Measurements from ENCODE around the gene PGBD1. TPM values are rescaled to one million over a fixed set of nuclear protein-coding genes. Genes with fewer than 3 reads are reported as not detected.

Gene PGBD1, protein sequence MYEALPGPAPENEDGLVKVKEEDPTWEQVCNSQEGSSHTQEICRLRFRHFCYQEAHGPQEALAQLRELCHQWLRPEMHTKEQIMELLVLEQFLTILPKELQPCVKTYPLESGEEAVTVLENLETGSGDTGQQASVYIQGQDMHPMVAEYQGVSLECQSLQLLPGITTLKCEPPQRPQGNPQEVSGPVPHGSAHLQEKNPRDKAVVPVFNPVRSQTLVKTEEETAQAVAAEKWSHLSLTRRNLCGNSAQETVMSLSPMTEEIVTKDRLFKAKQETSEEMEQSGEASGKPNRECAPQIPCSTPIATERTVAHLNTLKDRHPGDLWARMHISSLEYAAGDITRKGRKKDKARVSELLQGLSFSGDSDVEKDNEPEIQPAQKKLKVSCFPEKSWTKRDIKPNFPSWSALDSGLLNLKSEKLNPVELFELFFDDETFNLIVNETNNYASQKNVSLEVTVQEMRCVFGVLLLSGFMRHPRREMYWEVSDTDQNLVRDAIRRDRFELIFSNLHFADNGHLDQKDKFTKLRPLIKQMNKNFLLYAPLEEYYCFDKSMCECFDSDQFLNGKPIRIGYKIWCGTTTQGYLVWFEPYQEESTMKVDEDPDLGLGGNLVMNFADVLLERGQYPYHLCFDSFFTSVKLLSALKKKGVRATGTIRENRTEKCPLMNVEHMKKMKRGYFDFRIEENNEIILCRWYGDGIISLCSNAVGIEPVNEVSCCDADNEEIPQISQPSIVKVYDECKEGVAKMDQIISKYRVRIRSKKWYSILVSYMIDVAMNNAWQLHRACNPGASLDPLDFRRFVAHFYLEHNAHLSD
- polyA plus RNA-seq (2013, experiment 1 of 2; ENCODE audit: insufficient read length) = 6.0 TPM
- 6.6 TPM for polyA plus RNA-seq (2013, experiment 2 of 2; ENCODE audit: insufficient read length)

DNA sequence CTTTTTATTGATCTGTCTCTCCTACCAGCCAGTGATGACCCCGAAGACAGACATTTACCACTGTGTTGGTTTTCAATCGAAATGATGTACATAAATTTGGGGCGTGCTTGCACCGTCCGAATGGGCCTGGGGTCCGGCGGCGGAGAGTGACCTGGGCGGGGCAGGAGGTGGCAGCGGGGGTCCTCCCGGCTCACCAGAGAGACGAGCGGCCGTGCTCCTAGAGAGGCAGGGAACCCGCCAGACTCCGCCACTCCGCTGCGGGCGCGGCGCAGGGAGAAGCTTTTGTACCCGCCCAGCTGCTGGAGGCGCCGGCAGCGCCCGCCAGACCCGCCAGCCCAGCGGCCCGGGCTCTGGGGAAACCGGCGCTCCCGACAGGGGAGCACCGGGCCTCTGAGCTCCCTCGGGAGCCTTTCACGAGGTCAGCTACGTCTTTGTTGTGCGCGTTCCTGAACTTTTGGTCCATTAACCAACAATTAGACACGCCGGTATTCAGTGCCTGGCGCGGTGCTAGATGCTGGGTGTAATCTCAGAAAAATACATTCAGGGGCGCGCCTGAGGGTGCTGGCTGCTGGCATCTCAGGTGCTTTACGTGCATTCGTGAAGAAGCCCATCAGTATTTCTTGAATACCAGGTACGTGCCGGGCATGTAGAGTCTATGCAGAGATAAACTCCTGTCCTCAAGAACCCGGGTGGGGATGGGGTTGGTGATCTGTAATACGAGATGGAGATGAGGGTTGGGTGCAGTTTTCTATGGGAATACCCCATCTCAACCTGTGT, at the start of gene PGBD1:
PGBD1 (plus strand) TSS at position 285 of the 777 bp plus-strand sequence. CDS start 2,242 bp downstream, outside the sequence.
- peak; percentile 82 for DNase-seq

DNA sequence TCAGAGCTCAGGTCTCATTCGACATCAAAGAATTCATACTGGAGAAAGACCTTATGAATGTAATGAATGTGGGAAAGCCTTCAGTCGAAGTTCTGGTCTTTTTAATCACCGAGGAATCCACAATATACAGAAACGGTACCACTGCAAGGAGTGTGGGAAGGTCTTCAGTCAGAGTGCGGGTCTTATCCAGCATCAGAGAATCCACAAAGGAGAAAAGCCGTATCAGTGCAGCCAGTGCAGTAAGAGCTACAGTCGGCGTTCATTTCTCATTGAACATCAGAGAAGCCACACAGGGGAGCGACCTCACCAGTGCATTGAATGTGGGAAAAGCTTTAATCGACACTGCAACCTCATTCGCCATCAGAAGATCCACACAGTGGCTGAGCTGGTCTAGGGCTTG, 48.6 kb upstream of the PGBD1 start:
- DNase-seq = no peak

DNA sequence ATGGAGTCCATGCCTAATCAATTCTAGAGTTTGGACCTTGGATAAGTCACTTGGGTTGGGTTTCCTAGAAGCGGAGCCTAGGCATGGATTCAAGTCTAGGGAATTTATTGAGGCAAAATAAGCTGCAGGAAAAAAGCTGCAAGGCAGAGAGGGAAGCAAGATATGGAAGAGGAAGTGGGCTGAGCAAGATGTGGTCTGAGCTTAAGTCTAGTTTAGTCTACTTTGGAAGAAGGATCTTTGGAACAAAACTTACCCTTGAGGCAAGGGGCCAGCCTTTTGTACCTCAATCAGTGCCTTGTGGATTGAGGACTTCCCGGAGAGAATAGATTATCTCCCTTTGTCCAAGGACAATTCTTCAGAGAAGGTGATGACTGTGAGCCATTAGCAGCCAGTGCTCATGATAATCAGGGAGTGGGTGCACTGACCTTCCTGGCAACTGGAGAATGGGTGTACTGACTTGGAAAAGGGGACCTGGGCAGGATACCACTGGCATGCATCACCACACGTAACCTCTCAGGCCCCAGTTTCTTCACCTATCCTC, 45.4 kb upstream of the PGBD1 start:
- DNase-seq = no peak

DNA sequence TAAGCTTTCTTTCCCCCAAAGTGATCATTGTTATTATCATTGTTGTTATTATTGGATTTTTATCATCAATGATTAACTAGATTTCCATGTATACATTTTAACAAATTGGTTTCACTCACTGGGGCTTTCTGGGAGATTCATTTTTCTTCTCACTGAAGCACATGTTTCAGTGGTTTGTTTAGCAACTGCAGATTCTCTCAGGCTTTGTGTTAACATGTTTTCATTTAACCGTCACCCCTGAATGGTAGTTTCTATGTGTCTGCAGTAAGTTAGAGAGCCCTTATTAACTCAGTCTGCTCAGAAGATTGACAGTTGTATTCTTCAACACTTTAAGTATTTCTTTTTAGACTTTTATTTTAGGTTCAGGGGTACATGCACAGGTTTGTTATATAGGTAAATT, 41.7 kb upstream of the PGBD1 start:
- DNase-seq = no peak

DNA sequence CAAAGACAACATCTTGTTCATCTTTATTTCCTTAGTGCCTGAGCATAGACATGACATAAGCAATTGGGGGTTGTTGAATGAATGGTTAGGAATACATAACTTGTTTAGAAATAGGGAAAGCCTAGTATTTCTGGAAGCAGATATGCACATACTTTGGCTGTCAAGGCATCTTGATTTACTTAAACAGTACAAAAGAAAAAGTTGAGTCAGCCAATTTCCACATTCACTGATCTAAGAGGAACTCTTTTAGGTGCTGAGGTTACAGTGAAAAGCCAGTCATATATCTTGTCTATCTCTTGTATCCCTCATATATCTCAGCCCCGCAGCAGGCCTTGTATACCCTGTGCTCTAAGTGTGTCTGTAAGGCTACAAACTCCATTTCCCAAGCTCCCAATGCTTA, 40.9 kb upstream of the PGBD1 start:
- no peak for DNase-seq

DNA sequence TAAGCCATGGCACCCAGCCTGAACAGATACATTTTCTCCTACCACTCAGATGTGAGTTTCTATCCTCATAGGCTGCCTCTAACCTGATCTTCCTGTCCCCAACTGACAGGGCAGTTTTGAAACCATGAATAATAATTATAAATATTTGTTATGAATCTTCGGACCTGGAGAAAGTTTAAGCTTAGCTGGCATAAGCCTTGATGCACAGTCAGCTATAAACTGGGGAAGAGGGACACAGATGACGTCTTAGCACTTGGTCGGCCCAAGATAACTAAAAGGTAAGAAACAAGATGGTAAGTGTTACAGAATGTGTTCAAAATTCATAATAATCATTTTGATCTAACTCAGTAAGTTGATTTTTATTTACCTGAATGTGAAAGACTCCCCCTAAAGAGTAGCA, 37.4 kb upstream of the PGBD1 start:
- no peak for DNase-seq

DNA sequence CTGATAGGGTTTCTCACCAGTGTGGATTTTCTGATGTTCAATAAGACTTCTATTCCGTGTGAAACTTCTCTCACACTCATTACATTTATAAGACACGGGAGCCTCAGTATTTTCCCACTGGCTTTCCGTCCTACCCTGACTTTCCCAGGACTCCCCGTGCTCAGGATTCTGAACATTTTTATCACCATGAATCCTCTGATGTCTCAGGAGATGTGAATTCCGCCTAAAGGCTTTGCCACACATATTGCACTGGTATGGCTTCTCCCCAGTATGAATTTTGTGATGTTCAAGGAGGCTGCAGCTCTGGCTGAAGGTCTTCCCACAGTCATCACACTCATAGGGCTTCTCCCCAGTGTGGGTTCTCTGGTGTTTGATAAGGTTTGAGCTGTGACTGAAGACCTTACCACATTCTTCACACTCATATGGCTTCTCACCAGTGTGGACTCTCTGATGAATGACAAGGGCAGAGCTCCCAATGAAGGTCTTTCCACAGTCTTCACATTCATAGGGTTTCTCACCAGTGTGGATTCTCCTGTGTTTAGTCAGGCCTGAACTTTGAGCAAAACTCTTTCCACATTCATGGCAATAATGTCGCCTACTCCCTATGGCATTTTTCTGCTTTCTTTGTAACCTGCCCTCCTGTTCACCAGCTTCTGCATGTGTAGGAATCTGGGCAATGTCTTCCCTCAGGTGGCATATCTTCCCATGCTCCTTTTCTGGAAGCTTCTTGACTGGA, 36.0 kb upstream of the PGBD1 start:
- no peak for DNase-seq

DNA sequence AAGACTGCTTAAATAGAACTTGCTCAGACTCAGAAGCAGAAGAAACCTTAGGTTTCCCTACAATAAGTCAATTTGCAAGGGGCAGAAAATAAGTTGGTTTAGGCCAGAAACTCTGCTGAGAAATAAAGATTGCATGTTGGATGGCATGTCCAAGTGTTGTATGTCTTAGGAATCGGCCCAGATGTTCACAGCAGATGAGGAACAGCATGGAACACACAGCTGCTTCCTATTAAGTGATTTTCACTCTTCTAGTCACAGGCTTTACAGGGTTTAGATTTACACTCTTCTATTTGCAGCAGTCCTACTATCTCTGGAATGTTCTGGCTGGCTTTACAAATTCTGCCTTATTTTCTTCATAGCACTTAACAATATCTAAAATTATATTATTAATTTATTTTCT, 32.5 kb upstream of the PGBD1 start:
- no peak for DNase-seq

DNA sequence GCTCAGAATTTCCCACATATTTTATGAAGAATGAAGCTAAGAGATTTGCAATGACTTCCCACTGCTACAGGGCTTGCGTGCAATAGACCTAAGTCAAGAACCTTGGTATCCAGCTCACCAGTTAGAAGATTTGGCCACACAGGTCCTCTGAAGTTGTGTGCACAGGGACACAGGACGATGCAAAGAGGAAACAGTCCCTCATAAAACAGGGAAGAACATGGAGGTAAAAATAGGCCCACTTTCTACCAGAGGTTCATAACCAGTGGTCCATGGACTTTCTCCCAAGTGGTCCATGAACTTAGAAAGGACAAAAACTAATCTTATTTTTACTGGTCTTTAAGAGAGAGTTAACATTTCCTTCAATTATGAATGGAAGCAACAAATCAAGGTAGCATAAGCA, 30.6 kb upstream of the PGBD1 start:
- DNase-seq = no peak

DNA sequence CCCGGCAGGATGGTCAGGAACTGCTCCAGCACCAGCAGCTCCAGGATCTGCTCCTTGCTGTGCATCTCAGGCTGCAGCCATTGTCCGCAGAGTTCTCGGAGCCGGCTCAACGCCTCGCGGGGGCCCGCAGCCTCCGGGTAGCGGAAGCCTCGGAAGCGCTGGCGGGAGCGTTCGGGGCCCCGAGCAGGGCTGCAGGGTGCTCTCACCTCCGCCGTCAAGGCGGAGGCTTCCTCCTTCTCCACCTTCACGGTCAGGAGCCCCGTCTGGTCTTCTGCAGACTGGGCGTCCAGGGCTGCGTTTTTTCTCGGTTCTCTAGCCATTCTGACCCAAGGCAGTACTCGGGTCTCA, 29.7 kb upstream of the PGBD1 start:
- DNase-seq = no peak

DNA sequence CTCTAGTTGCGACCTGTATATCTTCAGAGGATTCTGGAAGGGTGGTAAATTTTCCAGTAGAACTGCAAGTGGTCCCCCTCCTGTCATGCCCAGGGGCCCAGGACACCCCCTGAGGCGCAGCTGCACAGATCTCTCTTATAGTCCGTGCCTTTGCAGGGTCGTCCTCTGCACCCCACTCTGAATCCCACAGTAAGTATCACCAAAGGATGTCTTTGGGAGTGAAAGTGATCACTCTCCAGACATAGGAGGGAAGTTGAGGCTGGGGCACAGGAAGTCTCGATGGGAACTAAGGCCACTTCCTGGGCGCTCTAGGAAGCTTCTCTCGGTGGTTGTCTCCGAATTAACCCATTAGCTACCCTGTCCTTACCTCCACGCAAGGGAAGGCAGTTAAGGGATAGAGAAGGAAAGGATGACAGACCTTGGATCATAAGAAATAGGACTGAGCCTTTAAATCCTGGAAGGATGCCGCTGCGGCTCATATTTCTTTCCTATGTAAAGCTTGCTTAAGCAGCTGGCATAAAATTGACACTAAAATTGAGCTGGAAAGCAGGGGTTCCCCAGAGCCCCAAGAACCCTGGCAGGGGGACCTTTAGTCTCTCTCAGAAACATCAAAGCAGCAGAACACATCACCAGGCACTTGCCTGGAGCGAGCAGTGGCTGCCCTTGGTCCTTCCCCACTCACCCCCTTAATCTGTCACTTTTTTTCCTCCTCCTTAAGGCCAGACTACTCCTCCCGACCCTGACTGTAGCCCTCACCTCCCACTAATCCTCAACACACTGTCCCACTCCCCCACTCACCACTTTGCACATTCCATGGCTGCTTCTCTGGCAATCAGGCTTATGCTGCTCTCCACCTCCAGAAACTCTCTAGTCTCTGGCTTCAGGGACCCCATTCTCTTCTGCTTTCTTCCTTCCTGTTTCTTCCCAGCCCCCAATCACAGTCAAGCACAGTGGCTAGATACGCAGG, 29.1 kb upstream of the PGBD1 start, which contains the start of gene ZKSCAN4:
ZKSCAN4 (minus strand) TSS at position 261 of the 967 bp plus-strand sequence. CDS start 289 bp downstream, outside the sequence.
- DNase-seq = peak; percentile 92

DNA sequence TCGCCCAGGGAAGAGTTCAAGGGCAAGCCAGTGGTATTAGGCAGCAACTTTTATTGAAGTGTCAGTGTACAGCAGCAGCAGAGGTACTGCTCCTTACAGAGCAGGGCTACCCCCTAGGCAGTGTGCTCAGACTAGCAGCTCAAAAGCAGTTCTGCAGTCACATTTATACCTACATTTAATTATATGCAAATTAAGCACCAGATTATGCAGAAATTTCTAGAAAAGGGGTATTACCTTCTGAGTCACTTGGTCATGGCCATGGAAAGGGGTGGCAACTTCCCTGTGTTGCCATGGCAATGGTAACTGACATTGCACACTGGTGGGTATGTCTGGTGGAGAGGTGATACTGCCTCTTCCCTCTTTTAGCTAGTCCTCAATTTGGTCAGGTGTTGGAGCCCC, 27.3 kb upstream of the PGBD1 start:
- DNase-seq = no peak

DNA sequence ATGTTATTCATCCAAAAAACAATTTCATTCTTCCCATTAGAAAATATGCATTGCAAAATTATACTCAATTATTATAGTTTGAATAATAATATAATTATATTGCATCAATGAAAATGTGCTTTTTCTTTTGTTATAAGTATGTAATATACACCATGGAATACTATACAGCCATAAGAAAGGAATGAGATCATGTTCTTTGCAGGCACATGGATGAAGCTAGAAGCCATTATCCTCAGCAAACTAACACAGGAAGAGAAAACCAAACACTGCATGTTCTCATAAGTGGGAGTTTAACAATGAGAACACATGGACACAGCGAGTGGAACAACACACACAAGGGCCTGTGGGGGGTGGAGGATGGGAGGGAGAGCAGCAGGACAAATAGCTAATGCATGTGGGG, 24.3 kb upstream of the PGBD1 start:
- DNase-seq = no peak

DNA sequence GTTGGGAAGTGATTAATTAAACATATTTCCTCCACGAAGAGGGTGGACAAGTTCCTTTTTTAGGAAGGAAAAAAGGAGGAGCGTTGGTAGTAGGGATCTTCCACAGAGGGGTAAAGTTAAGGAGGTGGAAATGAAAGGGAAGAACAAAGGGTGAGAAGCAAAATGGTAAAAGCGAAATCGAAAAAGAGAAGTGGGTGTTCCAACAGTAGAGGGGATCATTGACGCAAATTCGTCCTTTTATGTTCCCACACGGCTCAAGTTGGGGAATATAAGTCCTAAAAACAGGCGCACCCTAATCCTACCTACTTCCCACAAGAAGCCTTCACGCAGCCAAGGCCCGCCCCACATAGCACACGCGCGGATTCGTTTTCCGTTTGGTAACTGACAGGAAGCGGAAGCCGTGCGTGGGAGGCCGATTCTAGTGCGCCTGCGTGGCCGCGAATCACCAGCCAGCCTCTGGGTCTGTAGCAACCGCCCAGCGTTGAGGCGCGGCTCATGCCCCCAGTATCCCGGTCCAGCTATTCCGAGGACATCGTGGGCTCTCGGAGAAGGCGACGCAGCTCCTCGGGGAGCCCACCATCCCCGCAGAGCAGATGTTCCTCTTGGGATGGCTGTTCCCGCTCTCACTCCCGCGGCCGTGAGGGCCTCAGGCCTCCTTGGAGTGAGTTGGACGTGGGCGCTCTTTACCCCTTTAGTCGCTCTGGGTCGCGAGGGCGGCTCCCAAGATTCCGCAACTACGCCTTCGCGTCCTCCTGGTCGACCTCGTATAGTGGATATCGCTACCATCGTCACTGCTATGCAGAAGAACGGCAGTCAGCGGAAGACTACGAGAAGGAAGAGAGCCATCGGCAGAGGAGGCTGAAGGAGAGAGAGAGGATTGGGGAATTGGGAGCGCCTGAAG, 22.2 kb upstream of the PGBD1 start, which contains the start of gene NKAPL:
NKAPL (plus strand) TSS at position 421 of the 901 bp plus-strand sequence; CDS start at position 496, 75 bp downstream.
- peak; percentile 77 for DNase-seq

DNA sequence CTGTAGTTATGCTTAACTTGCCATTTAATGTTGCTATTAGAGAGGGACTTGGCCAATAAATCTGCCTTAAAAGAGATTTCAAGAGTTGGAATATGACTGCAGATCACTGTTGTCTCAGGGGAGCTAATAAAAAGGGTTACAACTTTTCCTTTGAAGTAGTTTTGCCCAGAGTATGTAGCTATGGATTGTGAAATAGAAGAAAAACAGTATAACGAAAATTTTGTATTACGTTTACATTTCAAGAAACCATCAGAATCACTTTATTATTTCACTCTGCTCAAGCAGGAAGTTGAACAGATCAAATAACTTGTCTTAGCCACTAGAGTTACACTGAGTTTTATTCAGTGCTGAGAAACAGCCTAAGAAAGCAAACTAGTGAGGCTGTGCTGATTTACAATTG, 17.4 kb upstream of the PGBD1 start:
- DNase-seq = no peak

DNA sequence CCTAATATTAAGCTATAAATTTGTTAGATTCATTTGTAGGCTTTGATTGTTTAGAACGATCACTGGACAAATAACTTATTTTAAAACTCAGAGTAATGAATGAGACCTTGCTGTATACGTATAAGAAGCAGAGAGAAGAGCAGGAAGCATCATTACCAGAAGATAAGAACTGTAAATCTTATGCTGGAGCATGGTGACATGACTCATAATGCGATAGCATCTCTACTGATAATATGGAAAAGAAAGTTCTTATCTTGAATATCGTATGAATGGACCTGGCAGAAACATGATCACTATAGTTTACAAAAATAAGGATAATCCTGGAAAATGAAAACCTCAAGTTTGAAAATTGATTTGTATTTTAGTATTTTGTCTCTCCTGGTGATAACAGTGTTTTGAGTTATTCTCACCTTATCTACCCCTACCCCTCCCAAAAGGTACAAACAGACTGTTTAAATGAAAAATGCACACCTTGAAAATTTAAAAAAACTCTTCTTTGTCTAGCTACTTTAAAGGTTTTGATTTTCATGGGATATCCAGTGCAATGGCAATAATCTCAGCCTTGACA, 16.5 kb upstream of the PGBD1 start:
- DNase-seq = no peak

DNA sequence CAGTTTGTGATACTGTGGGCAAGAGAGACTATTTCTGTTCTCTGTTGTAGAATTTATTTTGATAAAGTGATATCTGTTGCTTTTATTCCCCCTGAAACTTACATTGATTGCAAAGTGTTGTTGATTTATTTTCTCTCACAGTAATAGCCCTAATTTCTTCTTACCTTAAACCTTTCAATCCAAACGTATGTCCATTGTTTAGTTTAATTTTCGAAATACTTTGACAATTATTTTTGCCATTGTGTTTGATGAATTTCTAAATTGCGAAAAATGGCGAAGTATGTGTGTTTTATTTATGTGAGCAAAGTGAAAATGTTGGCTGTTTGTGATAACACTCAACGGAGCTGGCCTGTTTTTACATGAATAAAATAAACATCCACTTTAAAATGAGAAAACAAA, 14.8 kb upstream of the PGBD1 start:
- DNase-seq = no peak

DNA sequence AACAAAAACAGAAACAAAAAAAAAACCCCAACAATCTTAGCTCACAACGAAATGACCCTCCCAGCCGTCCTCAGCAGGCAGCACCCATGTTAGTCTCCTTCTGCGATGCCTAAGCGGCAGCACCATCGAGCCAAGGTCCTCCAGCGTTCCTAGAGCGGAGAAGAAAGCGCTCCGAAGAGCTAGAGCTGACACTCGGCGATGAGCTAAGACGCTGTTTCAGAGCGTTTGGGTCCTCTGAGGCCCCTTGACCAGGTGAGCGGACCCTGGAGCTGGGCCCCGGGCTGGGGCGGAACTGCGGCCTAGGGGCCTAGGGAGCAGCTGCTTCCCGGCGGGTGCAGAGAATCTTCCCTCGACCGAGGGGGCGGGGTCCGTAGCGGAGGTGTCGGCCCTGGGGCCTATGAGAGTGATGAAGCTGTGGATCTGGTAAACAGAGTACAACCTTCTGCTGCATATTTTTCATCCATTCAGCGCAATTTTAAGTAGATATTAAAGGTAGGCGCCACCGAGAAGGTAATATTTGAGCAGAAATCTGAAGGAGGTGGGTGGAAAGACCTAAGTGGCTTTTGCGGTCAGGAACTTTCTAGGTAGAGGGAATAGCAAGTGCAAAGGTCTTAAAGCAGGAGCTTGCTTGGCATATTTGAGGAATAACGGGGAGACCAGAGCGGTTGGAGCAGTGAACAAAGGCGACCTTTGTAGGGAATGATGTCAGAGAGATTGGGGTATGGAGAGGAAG, 14.2 kb upstream of the PGBD1 start, which contains the start of gene ZSCAN26:
ZSCAN26 (plus strand) TSS at position 182 of the 733 bp plus-strand sequence. CDS start 4,777 bp downstream, outside the sequence.
- DNase-seq = peak; percentile 90
